GM15510 (cell line): ENCODE measurements around the gene KLHL29.

ENCODE experiments used
- POLR2A ChIP-seq: IDR thresholded peaks from 3 replicates; pipeline ENCODE4 v1.6.1; 2011; ENCODE audit warnings: borderline replicate concordance; ENCODE audit not compliant: insufficient read length; ENCODE audit errors: extremely low read depth

Gene KLHL29

DNA sequence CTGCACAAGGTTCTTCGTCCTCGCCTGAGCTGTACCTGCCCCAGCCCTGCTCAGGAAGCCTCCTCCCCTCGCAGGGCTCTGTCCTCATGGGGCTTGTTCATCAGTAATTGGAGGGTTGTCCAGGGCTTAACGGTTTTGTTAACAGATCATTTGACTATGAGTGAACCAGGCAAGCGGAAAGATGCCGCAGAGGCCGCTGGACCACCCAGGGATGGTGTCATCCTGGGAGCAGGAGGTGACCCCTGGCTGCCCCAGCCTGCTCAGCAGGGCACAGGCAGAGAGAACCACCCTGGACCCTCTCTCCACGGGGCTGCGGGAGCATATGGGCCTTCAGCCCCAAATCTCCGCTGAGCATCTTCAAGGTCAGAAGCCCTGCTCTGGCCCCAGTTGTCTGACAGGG, 264.3 kb downstream of the KLHL29 start:
- no peak for TF ChIP-seq POLR2A

DNA sequence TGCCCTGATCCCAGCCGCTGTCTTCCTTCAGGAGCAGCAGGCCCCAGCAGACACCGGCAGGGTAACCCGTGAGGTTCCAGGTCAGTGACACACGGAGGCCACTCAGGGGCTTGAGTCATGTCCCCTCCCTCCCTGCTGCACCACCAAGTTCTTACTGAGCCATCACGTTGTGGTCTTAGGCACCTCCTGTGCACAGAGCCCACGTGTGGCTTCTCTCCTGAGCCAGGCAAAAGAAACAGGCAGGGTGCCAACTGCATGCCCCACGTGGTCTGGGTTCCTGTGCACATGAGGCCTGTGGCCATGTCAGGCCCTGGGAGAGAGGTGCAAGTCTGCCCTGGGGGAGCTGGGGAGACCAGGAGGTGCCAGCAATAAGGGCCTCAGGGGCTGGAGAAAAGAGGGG, 264.8 kb downstream of the KLHL29 start:
- no peak for TF ChIP-seq POLR2A

DNA sequence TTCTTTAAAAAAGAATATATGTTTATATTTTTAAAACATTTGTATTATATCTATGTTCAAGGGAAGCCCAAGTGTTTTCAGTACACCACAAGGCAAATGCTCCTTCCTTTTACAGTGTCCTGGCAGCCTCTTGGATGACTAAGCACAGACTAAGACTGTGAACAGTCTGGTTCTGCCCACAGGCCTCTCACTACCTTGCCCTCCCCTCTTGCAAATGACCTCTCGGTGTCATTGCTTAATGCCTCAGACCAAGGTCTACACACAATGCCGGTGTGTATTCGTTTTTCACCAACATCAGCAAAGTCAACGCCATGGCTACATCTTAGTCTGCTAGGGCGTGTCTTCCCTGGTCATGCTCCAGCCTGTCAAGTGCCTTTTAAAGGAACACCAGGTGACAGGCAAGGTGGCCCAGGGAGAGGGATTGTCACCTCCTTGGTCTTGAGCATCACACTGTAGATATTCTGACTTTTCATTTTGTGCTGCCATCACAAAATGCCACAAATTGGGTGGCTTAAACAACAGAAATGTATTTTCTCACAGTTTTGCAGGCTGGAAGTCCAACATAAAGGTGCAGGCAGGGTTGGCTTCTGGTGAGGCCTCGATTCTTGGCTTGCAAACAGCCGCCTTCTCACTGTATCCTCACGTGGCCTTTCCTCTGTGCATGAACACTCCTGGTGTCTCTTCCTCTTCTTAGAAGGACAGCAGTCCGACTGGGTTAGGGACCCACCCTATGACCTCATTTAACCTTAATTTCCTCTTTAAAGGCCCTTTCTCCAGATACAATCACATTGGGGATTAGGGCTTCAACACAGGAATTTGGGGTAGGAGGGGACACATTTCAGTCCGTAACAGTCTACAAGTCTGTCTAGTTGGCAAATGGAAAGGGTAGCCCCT, 266.5 kb downstream of the KLHL29 start:
- TF ChIP-seq POLR2A = no peak

DNA sequence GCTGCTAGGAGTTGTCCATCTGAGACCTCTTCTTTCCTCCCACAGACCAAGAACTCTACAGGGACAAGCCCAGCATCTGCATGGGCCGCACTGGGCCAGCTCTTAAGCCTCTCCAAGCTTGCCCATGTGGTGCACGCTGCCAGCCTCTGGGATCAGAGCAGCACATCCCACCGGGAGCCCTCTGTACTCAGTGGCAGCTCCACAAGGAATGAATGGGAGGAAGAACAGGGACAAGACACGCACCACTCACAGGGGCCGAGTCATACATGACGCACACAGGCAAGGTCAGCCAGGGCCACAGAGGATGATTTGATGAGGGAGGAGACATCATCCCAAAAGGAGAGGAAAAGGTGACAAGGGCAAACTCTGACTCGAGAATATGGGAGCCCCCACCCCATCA, 268.3 kb downstream of the KLHL29 start:
- no peak for TF ChIP-seq POLR2A

DNA sequence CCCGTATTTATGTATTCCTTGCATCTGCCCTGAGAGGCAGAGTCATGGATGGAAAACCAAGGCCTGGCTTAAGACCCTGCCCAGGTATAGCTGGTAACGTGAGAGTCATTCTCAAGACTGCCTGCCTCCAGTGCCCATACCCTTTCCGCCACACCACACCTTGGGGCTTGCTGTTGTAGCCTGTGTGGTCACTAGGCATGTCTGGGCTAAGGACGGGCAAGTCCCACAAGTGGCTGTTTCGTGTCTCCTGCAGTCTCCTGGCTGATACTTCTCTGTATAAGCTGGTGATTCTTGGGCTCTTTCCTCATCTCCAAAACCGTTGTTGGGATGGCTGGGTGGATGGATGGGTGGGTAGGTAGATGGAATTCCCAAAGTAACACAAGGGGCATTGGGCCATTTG, 269.8 kb downstream of the KLHL29 start:
- TF ChIP-seq POLR2A = no peak

DNA sequence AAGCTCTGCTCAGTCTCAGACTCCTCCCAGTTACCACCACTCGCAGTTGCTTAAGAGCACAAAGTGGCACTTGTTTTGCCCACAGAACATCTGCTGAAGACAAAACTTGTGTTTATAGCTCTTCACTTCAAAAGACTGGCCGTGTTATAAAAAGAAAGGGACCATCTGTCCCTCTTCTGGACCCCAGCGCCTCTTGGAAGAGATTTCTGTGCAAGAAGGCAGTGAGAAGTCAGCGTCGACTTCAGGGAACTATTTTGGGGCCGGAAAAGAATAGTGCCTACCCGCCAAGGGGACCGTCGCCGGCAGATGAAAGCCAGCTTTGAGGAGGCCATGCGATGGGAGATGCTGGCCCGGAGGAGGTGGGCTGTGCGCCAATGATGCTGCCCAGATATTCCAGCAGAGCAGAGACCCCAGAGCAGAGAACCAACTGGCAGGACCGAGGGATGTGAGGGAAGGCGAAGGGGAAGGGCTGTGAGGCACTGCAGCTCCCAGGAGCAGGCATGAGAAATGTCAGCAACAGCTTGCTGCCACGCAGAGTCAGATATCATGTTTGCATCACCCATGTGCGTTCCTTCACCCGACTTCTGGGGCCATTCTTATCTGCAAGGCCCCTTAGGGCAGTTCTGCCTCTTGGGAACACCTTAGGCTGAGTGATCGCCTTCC, 271.1 kb downstream of the KLHL29 start:
- no peak for TF ChIP-seq POLR2A

DNA sequence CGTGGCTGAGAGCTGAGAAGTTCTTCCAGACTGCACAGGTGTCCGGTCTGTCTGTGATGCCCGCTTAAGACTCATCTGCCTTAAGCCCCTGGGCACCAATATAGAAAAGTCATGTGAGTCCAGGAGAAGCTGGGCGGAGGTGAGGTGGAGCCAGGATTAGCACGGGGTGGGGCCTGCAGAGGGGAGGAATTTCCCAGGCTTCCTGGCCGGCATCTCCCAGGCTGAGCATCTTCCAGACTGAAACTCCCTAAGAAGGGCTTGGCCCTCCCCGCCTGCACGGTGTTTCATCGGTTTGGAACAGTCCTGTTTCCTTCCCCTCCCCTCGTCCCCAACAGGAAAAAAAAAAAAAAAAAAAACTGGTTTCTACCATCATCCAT, 271.6 kb downstream of the KLHL29 start:
- no peak for TF ChIP-seq POLR2A

DNA sequence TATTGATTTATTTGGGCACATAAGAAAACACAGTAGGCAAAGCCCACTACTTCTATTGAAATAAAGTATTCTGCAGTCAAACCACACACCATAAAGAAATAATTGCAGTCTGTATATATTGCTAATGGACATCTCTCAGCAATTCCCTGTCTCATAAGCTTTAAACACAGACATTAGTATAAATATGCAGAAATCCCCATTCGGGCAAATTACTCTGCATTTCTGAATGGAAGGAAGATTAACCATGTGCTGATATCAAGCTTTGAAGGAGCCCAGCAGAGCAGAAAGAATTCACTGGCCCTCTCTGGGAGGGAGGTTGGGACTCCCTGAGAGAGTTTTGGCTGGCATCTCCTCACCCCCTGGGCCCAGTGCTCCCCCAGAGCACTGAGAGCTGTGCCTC, 272.4 kb downstream of the KLHL29 start:
- no peak for TF ChIP-seq POLR2A

DNA sequence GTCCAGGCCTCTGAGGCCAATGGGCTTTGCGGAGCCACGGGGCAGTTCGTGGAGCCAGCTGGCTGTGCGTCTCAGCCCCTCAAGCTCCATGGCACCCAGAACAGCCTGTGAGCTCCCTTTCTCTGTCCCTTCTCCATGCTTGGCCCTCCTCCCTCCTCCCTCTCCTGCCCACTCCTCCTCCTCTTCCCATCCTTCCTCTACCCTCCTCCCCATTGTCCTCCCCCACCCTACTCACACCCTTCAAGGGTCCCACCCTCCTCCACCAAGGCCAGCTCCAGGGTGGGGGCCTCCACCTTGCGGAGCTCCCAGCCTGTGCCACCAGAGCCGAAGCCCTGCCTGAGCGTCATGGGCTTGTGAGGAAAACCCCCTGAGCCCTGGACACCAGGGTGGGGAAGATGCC, 273.0 kb downstream of the KLHL29 start:
- no peak for TF ChIP-seq POLR2A

DNA sequence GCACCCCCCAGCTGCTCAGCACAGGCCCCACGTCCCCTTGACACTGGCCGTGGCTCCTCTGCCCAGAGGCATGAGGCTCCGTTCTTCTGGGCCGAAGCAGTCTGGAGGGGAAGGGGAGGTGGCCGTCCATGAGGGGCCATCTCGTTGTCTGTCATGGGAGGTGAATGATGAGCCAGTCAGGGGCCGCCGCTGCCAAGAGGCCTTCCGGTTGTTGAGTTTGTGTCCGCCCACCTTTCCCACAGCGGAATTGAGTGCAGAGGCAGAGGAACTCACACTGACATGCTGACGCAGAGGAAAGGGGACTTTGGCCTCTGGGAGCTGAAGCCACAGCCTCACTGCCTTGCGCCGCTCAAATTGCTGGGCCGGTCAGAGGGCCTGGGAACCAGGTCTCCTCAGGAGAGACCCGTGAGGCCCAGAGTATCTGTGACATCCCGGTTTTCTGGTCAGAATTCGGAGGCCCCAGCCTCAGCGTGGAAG, 273.5 kb downstream of the KLHL29 start:
- no peak for TF ChIP-seq POLR2A

DNA sequence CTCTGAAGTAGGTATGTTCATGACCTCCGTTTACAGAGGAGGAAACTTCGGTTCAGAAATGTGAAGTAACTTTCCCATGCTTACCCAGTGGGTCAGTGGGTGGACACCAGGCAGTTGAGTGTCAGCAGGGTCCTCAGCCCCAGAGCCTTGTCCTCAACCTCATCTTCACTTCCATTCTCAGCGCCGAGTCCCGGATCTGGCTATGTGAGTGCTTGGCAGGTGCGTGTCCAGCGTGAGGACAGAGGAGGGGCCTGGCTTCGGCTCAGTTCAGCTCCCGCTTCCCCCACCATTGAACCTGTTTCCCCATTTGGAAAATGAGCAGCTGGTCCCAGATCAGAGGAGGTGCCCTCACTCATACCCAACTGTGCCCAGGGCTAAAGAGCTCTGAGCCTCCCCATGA, 274.3 kb downstream of the KLHL29 start:
- no peak for TF ChIP-seq POLR2A

DNA sequence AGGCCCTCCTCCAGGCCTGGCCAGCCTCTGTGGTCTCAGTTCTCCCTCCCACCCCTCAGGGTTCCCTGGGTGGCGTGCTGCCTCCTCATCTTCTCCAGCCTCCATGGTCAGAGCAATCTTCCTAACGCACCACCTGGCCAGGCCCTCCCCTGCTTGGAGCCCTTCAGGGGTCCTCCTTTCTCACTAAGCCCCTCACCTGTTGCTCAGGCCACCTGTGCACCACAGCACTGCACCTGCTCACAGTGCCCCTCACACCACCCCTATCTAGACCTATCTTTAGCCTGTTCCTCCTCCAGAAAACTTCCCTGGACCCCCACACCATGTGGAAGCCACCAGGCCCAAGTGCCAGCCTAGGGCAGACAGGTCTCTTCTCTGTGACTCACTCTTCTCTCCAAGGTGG, 274.8 kb downstream of the KLHL29 start:
- no peak for TF ChIP-seq POLR2A

DNA sequence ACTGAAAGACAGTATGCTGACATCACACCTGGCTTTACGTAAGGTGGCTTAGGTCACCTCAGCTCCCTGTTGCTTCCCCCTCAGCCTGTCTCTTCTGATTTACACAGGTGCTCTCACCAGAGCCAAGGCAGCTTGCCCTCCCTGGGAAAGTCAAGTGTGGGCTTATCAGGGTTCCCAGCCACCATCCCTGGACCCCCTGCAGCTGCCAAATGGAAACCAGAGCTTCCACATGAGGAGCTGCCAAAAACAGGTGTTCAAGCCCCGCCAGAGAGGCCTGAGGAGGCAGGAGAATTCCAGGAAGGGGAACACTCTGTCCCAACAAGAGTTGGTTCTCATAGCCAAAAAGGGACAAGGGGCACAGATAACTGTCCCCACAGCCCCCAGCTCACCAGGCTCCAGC, 275.3 kb downstream of the KLHL29 start:
- no peak for TF ChIP-seq POLR2A

DNA sequence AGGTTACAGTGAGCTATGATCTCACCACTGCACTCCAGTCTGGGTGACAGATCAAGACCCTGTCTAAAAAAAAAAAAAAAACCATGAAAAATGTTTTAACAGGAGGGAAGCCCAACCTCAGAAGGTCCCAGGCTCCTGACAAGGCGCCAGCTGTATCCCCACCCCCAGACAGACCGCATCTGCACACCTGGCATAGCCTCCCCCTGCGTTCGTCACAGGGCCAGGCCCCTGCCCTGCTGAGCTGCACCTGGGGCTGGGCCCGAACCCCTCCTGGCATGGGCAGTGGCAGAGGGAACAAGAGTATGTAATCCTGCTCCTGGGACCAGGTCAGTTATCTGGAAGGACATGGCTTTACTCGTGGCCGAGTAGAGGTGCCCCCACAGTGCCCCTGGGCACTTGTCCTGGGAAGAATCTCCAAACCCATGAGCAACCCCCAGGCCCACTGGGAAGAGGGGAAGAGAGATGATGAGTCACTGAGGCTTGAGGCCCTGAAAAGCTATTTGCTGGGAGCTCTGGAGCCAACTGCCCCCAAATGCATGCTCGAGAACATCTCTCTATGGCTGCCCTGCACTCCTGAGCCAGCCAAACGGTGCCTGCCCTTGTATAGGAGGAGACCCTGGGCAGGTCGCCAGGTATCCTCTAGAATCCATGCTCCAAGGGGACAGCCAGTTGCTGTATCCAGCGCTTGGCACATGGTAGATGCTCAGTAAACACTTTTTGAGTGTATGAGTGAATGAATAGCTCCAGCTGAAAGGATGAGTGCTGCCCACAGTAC, 276.5 kb downstream of the KLHL29 start:
- TF ChIP-seq POLR2A = no peak

DNA sequence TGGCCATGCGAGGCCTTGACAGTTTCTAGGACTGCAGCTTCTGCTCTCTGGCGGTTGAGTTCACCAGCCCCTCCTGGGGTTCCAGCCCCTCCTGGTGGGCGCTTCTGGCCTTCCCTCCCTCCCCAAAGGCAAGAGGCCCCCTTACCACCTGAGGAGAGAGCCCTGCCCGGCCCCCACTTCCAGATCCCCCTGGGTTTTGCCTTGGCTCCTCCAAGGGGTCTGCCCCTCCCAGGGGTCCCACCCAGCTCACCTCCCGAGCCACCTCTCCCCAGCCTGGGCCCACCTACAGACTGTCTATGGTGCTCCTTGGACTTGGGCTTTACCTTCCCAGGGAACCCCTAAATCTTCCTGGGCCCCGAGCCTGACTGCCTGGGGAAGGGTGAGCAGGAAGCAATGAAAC, 277.5 kb downstream of the KLHL29 start:
- no peak for TF ChIP-seq POLR2A

DNA sequence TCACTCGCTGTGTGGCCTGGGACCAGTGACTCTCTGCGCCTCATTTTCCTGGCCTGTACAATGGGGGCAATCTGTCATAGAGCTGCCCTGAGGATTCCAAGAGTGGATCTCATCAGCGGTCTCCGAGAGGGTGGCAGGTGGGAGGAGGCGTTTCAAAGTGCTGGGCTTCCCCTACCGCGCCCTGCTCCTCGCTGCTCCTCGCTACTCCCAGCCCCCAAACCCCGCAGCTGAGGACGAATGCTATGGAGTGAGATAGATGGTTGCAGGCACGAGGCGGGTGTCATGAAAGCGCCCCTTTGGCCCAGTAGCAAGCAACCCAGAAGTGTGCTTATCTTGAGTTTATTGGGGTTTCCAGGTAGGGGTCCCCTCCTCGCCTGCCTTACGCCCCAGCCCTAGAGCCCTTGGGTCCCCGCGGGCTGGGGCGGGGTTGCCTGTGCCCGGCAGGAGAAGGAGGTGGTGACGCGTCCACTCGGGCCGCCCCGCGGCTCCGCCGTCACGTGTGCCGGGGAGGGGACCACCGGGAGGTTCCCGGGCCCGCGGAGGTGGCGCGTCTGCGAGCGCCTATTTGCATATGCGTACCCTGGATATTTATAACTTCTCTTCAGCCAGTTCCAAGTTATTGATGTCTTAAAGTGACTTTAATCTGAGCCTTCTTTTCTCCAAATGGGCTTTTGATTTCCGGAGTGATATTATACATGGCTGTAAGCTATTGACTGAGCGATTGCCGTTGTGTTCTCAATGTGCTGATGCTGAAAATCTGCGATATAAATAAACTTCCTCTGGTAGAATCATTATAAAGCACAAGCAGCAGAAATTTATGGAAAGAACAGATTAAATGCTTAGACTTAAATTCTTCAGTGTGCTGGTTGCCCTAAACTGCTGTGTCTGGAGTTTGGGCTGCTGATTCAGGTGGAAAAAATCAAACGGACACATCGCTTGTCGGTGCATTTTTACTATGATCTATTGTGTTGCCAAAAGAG, 278.3 kb downstream of the KLHL29 start:
- TF ChIP-seq POLR2A = no peak
